Adipocyte (in vitro differentiated cells): ENCODE results near the gene PPAN.

Experiments
- DNase-seq: peaks from one replicate; pipeline ENCODE4 v3.0.0-alpha.2; 2015; ENCODE audit warnings: low read depth
- H3K27me3 ChIP-seq: replicated peaks from 2 replicates; pipeline ENCODE4 v1.7.0; 2013; ENCODE audit warnings: mild to moderate bottlenecking, low read length, moderate library complexity; ENCODE audit not compliant: control insufficient read depth, insufficient read depth
- H3K36me3 ChIP-seq: 2 replicates; pipeline ENCODE4 v1.7.0; 2013; ENCODE audit warnings: low read length, mild to moderate bottlenecking, moderate library complexity; ENCODE audit not compliant: control insufficient read depth, insufficient read depth, severe bottlenecking
- H3K4me1 ChIP-seq: 2 replicates; pipeline ENCODE4 v1.7.0; 2013; ENCODE audit warnings: mild to moderate bottlenecking, low read length, moderate library complexity; ENCODE audit not compliant: control insufficient read depth, insufficient read depth
- H3K4me3 ChIP-seq: 2 replicates; pipeline ENCODE4 v1.7.0; 2013; ENCODE audit warnings: mild to moderate bottlenecking, low read length, moderate library complexity
- H3K9ac ChIP-seq: 2 replicates; pipeline ENCODE4 v1.7.0; 2013; ENCODE audit warnings: mild to moderate bottlenecking, low read length, moderate library complexity
- H3K9me3 ChIP-seq: 2 replicates; pipeline ENCODE4 v1.7.0; 2013; ENCODE audit warnings: mild to moderate bottlenecking, low read length, moderate library complexity; ENCODE audit not compliant: control insufficient read depth

PPAN gene

DNA sequence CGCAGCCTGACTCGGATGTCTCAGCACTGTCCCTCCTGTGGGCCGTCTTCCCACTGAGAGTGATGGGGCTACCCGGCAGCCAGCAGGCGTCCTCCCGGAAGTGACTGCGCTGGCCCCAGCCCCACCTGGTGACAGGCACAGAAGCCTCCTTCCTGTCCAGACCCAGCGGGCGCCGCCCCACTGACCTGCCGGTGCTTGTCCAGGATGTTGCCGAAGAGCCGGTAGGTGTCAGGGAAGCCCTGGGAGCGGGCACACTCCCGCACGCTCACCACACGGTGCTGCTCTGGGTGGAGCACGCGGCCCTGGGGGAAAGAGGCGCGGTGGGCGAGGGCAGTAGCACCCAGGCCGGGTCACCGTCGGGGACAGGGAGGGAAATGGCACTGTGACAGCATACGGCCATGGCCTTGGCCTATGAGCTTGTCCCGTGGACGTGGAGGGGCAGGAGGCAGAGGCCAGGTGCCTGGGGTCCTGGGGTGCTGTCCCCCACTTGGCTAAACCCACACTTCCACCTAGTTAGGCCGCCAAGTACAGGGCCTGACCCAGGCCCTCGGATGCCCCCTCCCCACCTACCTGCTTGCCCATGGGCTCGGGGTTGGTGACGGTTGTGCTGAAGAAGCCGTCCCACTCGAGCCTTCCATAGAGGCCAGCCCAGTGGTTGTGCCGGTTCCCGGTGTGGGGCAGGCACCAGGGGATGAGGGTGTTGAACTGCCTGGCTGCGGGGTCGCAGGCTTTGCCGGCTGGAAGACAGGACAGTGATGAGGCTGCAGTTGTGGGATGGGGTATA is 29.6 kb downstream of the PPAN start:
- no peaks in the 10 kb centered on the region for H3K9me3 ChIP-seq
- DNase-seq = no peak
- peaks cover 12% of the 10 kb centered on the region for H3K4me1 ChIP-seq
- H3K9ac ChIP-seq = no peak overlapping the region
- peaks cover 78% of the 10 kb centered on the region for H3K36me3 ChIP-seq
- H3K27me3 ChIP-seq = no peaks in the 10 kb centered on the region
- no peak overlapping the region for H3K4me3 ChIP-seq

DNA sequence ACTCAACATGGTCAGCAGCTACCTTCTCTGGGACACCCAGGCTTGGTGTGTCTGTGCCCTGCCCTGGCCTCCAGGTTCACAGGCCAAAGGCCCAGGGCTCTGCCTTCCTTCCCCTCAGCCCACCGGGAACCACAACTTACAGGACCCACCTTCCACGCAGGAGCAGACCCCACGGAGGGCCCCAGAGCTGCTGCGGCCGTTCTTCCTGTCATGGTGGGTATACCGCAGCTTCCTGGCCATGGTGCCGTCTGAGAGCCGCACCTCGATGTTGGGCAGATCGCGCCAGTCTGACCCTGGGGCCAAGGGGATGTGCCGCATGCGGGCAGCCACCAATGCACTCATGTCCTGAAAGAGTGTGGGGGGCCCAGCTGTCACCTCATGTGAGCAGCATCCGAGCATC is 30.8 kb downstream of the PPAN start:
- H3K4me3 ChIP-seq = no peak overlapping the region
- H3K9ac ChIP-seq = no peak overlapping the region
- DNase-seq = no peak
- no peaks in the 10 kb centered on the region for H3K9me3 ChIP-seq
- H3K27me3 ChIP-seq = no peaks in the 10 kb centered on the region
- peaks cover 90% of the 10 kb centered on the region for H3K36me3 ChIP-seq
- H3K4me1 ChIP-seq = peaks cover 2% of the 10 kb centered on the region

DNA sequence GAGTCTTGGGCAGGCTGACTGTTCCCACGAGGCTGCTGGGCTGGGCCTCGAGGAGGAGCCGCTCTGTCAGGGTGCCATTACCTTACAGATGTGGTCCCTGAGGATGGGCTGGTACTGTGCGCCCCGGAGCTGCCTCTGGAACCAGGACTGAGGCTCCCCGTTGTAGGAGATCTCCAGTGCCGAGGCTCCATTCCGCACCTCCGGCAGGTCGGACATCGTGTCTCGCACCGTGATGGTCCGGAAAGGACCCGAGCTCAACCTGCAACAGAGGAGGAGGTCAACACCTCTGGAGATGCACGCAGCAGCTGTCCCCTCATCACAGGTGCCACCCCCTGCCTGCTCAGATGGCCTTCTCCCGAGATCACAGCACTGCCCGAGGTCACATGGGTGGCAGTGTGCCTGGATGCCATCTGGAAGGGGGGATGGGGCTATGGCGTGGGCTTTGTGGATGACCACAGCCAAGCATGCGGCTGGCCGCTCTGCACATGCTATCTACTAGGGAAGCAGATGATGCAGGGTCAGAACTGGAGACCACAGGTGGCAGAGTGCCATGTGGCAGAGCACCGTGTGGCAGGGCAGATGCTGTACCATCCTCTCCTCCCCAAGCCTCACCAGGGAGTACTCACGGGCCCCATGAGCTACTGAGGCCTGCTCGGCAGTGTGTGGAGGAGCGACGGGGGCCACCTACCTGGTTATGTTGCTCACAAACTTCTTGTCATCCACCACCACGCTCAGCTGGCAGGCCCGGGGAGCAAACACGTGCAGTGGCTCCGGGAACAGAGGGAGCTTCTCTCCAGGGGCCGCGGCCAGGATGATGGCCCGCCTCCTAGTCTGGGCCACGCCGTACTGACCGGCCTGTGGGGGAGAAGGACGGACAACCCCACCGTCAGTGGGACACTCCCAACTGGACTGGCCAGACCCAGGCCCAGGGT is 31.9 kb downstream of the PPAN start:
- Histone ChIP-seq H3K27me3 (no peaks in the 10 kb centered on the region), H3K4me3 (no peak overlapping the region), H3K4me1 (no peaks in the 10 kb centered on the region), H3K36me3 (peaks cover 97% of the 10 kb centered on the region), H3K9ac (no peak overlapping the region), H3K9me3 (no peaks in the 10 kb centered on the region)
- DNase-seq = no peak

DNA sequence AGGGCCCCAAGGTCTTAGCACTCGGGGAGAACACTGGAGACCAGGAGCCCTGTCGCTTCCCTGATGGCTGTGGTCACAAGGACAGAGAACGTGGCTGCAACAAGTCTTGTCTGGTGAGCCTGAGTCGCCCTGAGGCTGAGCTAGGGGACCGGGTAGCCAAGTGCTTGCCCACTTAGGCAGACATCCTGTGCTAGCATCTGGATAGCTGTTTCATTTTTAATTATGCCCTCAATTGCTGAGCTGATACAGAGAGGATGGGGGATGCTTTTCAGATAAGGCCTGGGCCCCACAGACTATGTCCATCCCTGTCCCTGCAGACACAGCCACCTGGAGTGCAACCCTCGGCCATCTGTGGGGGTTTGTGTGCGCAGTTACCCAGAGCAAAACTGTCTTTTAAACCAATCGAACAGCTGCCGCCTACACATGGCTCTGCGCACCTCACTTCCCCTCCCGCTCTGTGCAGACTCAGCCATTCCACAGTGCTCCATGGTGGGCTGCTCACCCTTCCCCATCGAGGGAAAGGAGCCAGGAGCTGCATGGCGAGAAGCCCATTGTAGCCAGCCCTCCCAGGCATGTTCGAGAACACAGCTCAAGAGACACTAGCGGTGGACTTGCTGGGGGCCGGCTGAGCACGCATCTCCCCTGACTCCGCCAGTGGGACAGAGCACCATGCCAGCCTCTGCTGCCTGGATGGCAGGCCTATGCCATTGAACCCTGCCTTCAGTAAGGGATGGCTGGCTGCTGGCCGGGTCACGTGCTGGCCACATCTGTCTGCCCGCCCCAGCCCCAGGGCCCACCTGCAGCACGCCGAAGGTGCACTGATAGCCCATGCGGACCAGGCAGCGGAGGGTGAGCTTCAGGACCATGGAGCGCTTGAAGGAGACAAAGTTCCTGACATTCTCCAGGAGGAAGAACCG is 33.0 kb downstream of the PPAN start:
- H3K4me1 ChIP-seq = no peaks in the 10 kb centered on the region
- peaks cover 96% of the 10 kb centered on the region for H3K36me3 ChIP-seq

DNA sequence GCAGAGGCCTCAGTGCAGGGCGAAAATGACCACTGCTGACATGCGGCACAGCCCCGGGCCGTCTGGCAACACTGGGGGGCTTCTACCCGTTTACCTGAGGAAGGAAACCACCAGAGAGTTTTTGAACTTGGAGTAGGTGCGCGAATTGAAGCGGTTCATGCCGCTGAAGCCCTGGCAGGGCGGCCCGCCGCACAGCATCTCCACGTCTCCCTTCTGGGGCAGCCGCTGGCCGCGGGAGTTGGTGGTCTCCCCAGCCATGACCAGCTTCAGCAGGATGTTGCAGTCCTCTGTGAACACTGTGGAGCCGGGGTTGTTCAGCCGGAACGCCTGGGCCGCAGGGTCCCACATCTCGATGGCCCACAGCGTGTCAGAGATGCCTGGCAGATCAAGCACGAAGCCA is 33.8 kb downstream of the PPAN start:
- Histone ChIP-seq H3K27me3 (no peaks in the 10 kb centered on the region), H3K36me3 (peaks cover 97% of the 10 kb centered on the region), H3K9ac (no peak overlapping the region), H3K4me3 (no peak overlapping the region), H3K9me3 (no peaks in the 10 kb centered on the region), H3K4me1 (no peaks in the 10 kb centered on the region)
- DNase-seq = no peak

More for the DNA sequence above, 33.0 kb downstream of the PPAN start:
- DNase-seq = no peak
- Histone ChIP-seq H3K4me3 (no peak overlapping the region), H3K9ac (no peak overlapping the region), H3K27me3 (no peaks in the 10 kb centered on the region), H3K9me3 (no peaks in the 10 kb centered on the region)

DNA sequence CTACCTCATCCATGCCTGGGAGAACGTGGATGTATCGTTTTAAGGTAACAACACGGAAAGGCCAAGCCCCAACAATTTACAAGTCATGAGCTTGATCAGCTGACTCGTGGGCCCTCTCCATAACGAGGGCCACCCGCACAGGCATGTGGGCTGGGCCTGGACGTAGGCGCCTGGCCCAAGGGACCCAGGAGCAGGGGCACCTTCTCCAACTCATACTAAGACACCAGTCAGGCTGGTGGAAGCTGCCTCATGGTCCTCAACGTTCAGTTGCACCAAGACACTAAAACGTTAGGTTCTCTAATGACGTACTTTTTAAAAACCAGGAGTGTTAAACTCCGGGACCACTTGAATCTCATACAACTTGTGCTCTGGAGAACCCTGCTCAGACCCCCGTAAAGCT is 35.3 kb downstream of the PPAN start:
- H3K36me3 ChIP-seq = peaks cover 97% of the 10 kb centered on the region
- H3K9me3 ChIP-seq = no peaks in the 10 kb centered on the region
- H3K9ac ChIP-seq = no peak overlapping the region
- H3K4me3 ChIP-seq = no peak overlapping the region
- no peak for DNase-seq
- H3K4me1 ChIP-seq = no peaks in the 10 kb centered on the region
- H3K27me3 ChIP-seq = no peaks in the 10 kb centered on the region

DNA sequence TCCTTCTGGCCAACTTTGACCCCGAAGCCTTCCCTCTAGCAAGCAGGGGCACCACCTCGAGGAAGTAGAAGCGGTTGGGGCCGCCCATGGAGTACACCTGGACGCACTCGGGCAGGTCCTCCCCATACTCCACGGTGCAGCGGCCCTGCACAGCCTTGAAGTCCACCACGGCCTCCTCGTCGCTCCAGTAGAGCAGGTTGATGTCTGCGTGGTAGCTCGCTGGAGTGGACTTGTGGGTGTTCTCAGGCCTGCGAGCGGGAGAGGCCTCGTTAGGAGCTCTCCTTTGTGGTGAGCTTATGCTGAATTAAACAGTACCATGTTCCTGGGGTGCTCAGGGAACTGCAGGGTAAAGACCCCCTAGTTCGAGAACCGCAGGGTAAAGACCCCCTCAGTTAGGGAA is 35.8 kb downstream of the PPAN start:
- no peak for DNase-seq
- no peaks in the 10 kb centered on the region for H3K9me3 ChIP-seq
- no peaks in the 10 kb centered on the region for H3K4me1 ChIP-seq
- H3K4me3 ChIP-seq = no peak overlapping the region
- H3K36me3 ChIP-seq = peaks cover 98% of the 10 kb centered on the region
- no peak overlapping the region for H3K9ac ChIP-seq
- H3K27me3 ChIP-seq = no peaks in the 10 kb centered on the region

DNA sequence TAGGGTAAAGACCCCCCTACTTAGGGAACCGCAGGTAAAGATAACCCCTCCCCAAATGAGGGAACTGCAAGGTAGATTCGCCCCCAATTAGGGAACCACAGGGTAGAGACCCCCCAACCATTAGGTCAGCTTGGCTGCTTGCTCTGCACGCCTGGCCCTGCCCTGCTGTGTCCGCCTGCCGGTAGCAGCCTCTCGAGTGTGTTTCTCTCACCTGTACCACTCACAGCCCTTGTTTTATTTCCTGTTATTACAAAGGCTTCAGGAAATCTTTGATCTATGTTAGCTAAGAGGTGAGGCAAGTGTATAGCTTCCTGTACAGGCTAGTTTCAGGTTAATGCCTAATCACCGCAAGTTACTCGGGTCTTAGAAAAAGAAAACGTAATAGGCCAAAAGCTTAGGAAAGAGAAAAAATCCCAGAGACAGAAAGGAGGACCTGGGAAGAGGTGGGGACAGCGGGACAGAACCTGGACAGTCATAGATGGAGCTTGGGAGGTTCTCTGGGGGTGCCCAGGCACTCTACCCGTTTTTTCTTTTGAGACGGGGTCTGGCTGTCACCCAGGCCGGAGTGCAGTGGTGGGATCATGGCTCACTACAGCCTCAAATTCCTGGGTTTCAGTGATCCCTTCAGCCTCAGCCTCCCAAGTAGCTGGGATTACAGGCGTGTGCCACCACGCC is 36.7 kb downstream of the PPAN start:
- no peak for DNase-seq
- Histone ChIP-seq H3K27me3 (no peaks in the 10 kb centered on the region), H3K4me1 (no peaks in the 10 kb centered on the region), H3K9ac (no peak overlapping the region), H3K4me3 (no peak overlapping the region), H3K36me3 (peaks cover 96% of the 10 kb centered on the region), H3K9me3 (no peaks in the 10 kb centered on the region)

DNA sequence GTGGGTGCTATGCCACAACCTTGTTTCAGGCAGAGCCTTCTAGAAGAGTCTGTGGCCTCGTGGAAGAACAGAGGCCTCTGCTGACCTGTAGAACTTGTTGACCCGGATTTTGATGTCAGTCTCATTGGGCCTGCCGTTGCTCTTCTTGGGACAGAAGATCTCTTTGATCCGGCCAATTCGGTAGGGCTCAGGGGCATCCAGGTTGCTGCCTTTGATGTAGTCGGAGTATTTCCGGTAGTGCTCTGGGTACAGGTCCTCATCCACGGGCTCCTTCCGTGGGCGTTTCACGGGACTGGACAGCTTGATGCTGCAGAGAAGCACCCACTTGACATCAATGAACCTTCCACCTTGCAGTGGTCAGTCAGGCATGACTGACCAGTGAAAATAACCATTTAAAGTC is 37.5 kb downstream of the PPAN start:
- Histone ChIP-seq H3K36me3 (peaks cover 91% of the 10 kb centered on the region), H3K4me1 (no peaks in the 10 kb centered on the region), H3K4me3 (no peak overlapping the region), H3K27me3 (no peaks in the 10 kb centered on the region), H3K9ac (no peak overlapping the region), H3K9me3 (no peaks in the 10 kb centered on the region)
- no peak for DNase-seq

DNA sequence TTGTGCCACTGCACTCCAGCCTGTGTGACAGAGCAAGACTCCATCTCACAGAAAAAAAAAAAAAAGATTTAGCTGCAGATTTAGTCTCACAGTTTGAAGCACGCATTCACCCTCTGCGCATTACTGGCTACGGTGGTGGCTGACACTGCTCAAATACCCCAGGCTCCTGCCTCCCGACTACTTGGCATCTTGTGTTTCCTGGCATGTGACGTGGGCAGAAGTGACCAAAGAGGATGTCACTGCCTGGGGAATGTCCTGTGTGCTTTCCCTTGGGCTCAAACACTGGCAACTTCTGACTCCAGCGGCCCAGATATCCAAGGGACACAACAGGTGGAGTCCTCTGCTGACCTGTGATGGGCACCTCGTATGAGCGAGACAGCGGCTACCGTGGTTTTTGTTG is 38.2 kb downstream of the PPAN start:
- no peak overlapping the region for H3K9ac ChIP-seq
- H3K4me3 ChIP-seq = no peak overlapping the region
- H3K4me1 ChIP-seq = no peaks in the 10 kb centered on the region
- no peaks in the 10 kb centered on the region for H3K27me3 ChIP-seq
- peaks cover 91% of the 10 kb centered on the region for H3K36me3 ChIP-seq
- H3K9me3 ChIP-seq = no peaks in the 10 kb centered on the region
- DNase-seq = no peak
